Stomach (tissue), 9 donors: Measurements from ENCODE around the gene MVB12A. TPM values are rescaled to one million over a fixed set of nuclear protein-coding genes. Genes with fewer than 3 reads are reported as not detected.
A peak's percentile ranks its signal among the peaks of the same experiment; 100 is the strongest.

Source experiments
- DNase-seq, 2 donors: peaks; one replicate each; pipeline versions ENCODE4 v3.0.0 to v3.0.0-alpha.2; 2013 to 2019
- H3K27ac ChIP-seq, 5 donors: fragments of 200-600 bp in 4 of 5; sonication (generic) in 4 of 5; one replicate each; pipeline ENCODE4 v1.5.1; 2013 to 2019; ENCODE audit warnings: mild to moderate bottlenecking in 1 of 5, moderate library complexity in 1 of 5
- H3K27me3 ChIP-seq, 3 donors: fragments of 200-600 bp; sonication (generic); one replicate each; pipeline ENCODE4 v1.5.1; 2017 to 2019; ENCODE audit warnings: mixed run types in 1 of 3
- H3K36me3 ChIP-seq, 4 donors: fragments of 200-600 bp; sonication (generic); 1 replicate in 3 of 4; 2 replicates in 1 of 4; pipeline ENCODE4 v1.5.1; 2016 to 2019
- H3K4me1 ChIP-seq, 4 donors: fragments of 200-600 bp; sonication (generic); one replicate each; pipeline ENCODE4 v1.5.1; 2016 to 2019
- H3K4me3 ChIP-seq, 4 donors: fragments of 200-600 bp; sonication (generic) in 3 of 4; one replicate each; pipeline ENCODE4 v1.5.1; 2016 to 2019; ENCODE audit warnings: mild to moderate bottlenecking in 1 of 4
- H3K9me3 ChIP-seq, 4 donors: fragments of 200-600 bp; sonication (generic); one replicate each; pipeline ENCODE4 v1.5.1; 2016 to 2019
- CTCF ChIP-seq, 7 experiments: fragments of 450-650 bp in 4 of 7; fragments of 200-600 bp in 3 of 7; sonication (generic) in 3 of 7; IDR thresholded peaks; one replicate each; pipeline ENCODE4 v1.5.1; 2016 to 2019; ENCODE audit warnings: antibody characterized with exemption in 7 of 7, control low read depth in 2 of 7, mild to moderate bottlenecking in 1 of 7
- EP300 ChIP-seq: sonication (generic); formaldehyde crosslinking; IDR thresholded peaks from one replicate; pipeline ENCODE4 v1.6.1; 2017; ENCODE audit warnings: antibody characterized with exemption
- POLR2A ChIP-seq, 4 donors: fragments of 450-650 bp; IDR thresholded peaks; one replicate each; pipeline ENCODE4 v1.6.1; 2016; ENCODE audit warnings: antibody characterized with exemption in 4 of 4, control low read depth in 2 of 4, mild to moderate bottlenecking in 1 of 4, moderate library complexity in 1 of 4
- POLR2AphosphoS5 ChIP-seq, 3 donors: sonication (generic); formaldehyde crosslinking; IDR thresholded peaks; one replicate each; pipeline ENCODE4 v1.6.1; 2016; ENCODE audit warnings: antibody characterized with exemption in 3 of 3
- WGBS, 5 donors: extraction: QIAGEN DNeasy Blood & Tissue Kit in 3 of 5; methylation state at CpG; one replicate each; pipeline versions ENCODE4 v1.1.5 to v1.1.7; 2013 to 2018; 5-methylcytosine and 5-hydroxymethylcytosine counted together
- intact Hi-C: fragments of 100-400 bp; cut with DNase I; formaldehyde crosslinking; loops from one replicate; pipeline ENCODE4 v1.15.1; 2023; ENCODE audit warnings: low total_unique reads
- polyA plus RNA-seq, 3 donors: library from polyadenylated mRNA; stranded (reverse); fragments of 200-250 nt; gene quantifications; one replicate each; pipeline ENCODE4 v1.2.3, GENCODE V29; 2013
- total RNA-seq, 5 donors: library from RNA; depleted of rRNA; stranded (reverse); fragments of >200 nt; gene quantifications; one replicate each; pipeline versions ENCODE4 v1.1.0 to v1.2.3, GENCODE V29; 2014 to 2016
- donor health status: healthy with polysubstance abuse.
- donor health status: Bipolar disorder and iron deficiency.
- donor health status: healthy.

Gene MVB12A
- total and polyA plus RNA-seq, 8 donors: 9.9 to 76.3 (median 55.5) TPM

GRCh38 chr19:17406046-17406886 is 13.6 kb upstream of the MVB12A start:
- Histone ChIP-seq H3K27ac (peak overlapping the region; percentile 77 to 91 (median 86)), H3K36me3 (peaks cover 0 to 17% (median 10%) of the 10 kb centered on the region in 4 donors), H3K4me1 (peaks cover 20 to 49% (median 41%) of the 10 kb centered on the region in 4 donors), H3K9me3 (no peaks in the 10 kb centered on the region), H3K4me3 (peak overlapping the region; percentile 37 to 61 (median 48)), H3K27me3 (peaks cover 0 to 8% (median 0%) of the 10 kb centered on the region in 3 donors)
- no peak for DNase-seq
- 67 to 78% (median 70%) methylated on average over 8 to 10 of the region's 10 CpGs for WGBS, 5 donors
- no peak for TF ChIP-seq EP300
- no peak for TF ChIP-seq POLR2AphosphoS5 (IDR thresholded peaks at IDR 0.05)
- TF ChIP-seq CTCF (IDR thresholded peaks at IDR 0.05): no peak
- no peak for TF ChIP-seq POLR2A (IDR thresholded peaks at IDR 0.05)
- intact Hi-C loops: no loop called here

GRCh38 chr19:17406887-17407196 is 13.0 kb upstream of the MVB12A start:
- Histone ChIP-seq H3K36me3 (peaks cover 0 to 14% (median 11%) of the 10 kb centered on the region in 4 donors), H3K27me3 (peaks cover 0 to 8% (median 0%) of the 10 kb centered on the region in 3 donors), H3K27ac (peak overlapping the region; percentile 77 to 91 (median 86)), H3K4me1 (peaks cover 20 to 49% (median 42%) of the 10 kb centered on the region in 4 donors), H3K4me3 (peak overlapping the region; percentile 37 to 61 (median 48)), H3K9me3 (no peaks in the 10 kb centered on the region)
- intact Hi-C loops: no loop called here
- 32 to 37% (median 35%) methylated on average over 2 of the region's 2 CpGs for WGBS, 5 donors
- no peak for TF ChIP-seq POLR2AphosphoS5 (IDR thresholded peaks at IDR 0.05)
- no peak for TF ChIP-seq EP300
- no peak for TF ChIP-seq CTCF (IDR thresholded peaks at IDR 0.05)
- no peak for TF ChIP-seq POLR2A (IDR thresholded peaks at IDR 0.05)
- DNase-seq: no peak

- TF ChIP-seq POLR2AphosphoS5 (IDR thresholded peaks at IDR 0.05) (no peak), EP300 (no peak)
- WGBS, 5 donors: 72 to 97% (median 87%) methylated on average over 9 of the region's 9 CpGs
Measured at GRCh38 chr19:17409990-17410389, 9.9 kb upstream of the MVB12A start.

GRCh38 chr19:17411801-17412200 is 8.0 kb upstream of the MVB12A start:
- intact Hi-C loops: no loop called here
- DNase-seq: no peak
- Histone ChIP-seq H3K27ac (peak overlapping the region in 3 of 5 donors; percentile 60 to 77 (median 63)), H3K36me3 (peaks cover 0 to 34% (median 13%) of the 10 kb centered on the region in 4 donors), H3K27me3 (peaks cover 0 to 10% (median 0%) of the 10 kb centered on the region in 3 donors), H3K4me3 (no peak overlapping the region), H3K4me1 (peaks cover 2 to 49% (median 24%) of the 10 kb centered on the region in 4 donors), H3K9me3 (no peaks in the 10 kb centered on the region)
- 68 to 91% (median 83%) methylated on average over 11 of the region's 11 CpGs for WGBS, 5 donors
- TF ChIP-seq EP300 (no peak), POLR2AphosphoS5 (IDR thresholded peaks at IDR 0.05) (no peak), POLR2A (IDR thresholded peaks at IDR 0.05) (no peak), CTCF (IDR thresholded peaks at IDR 0.05) (no peak)

More at GRCh38 chr19:17409990-17410389, 9.9 kb upstream of the MVB12A start:
- no peak overlapping the region for H3K4me3 ChIP-seq
- H3K36me3 ChIP-seq: peaks cover 0 to 31% (median 10%) of the 10 kb centered on the region in 4 donors
- H3K4me1 ChIP-seq: peaks cover 12 to 48% (median 39%) of the 10 kb centered on the region in 4 donors
- intact Hi-C loops: no loop called here
- H3K27me3 ChIP-seq: peaks cover 0 to 10% (median 0%) of the 10 kb centered on the region in 3 donors
- no peak overlapping the region for H3K27ac ChIP-seq
- H3K9me3 ChIP-seq: no peaks in the 10 kb centered on the region
- no peak for DNase-seq
